NCI-H1436 (cell line): ENCODE data around the gene SAE1.

Experiments used
- DNase-seq: peaks from one replicate; lab custom pipeline; 2025; lab: John Stamatoyannopoulos, UW

SAE1 gene

DNA sequence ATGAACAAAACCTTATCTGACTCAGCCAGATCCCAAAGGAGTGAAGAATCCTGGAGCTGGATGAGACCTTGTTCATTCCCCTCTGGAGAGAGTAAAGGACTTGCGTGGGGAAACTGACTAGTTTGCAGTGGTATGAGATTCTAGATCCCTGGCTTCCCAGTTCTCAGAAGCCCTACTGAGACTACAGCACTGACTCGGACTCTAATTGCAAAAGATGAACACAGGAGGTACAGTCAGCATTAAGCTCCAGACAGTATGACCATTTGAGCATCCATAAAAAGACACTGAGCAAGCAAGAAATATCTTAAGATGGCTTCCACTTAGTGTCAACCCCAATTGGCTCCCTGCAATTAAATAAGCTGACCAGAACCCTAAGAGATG is 23.8 kb upstream of the SAE1 start:
- DNase-seq, result no peak

DNA sequence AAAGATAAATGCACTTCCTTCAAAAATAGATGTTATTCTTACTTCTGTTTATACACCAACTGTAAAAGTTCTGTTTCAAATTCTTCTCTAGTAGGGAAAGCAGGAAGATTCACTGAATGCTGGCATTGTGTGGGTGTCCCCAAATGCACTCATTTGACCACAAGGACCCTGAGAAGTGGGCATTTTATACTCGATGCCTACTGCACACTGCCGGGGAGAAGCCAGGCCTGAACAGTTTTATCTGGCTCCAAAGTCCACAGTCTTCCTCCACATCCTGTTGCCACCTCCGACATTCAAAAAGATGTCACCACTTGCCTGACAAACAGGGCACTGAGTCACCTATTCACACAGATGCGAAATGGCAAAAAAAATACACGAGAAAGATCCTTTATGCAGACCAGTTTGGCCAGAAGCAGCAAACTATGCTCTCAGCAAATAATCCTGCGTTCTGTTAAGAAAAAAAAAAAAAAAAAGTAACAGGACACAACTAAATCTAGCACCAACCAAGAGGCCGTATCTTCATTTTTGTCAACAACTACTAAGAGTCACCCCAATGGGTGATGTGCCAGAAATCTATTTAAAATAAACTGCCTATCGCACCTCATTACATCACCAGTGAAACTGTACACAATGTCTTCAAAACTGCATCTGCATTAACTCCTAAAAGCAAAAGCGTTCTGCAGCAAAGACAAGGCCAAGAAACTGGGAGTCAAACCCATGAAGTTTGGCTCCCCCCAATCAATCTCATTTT is 23.3 kb upstream of the SAE1 start:
- no peak for DNase-seq

DNA sequence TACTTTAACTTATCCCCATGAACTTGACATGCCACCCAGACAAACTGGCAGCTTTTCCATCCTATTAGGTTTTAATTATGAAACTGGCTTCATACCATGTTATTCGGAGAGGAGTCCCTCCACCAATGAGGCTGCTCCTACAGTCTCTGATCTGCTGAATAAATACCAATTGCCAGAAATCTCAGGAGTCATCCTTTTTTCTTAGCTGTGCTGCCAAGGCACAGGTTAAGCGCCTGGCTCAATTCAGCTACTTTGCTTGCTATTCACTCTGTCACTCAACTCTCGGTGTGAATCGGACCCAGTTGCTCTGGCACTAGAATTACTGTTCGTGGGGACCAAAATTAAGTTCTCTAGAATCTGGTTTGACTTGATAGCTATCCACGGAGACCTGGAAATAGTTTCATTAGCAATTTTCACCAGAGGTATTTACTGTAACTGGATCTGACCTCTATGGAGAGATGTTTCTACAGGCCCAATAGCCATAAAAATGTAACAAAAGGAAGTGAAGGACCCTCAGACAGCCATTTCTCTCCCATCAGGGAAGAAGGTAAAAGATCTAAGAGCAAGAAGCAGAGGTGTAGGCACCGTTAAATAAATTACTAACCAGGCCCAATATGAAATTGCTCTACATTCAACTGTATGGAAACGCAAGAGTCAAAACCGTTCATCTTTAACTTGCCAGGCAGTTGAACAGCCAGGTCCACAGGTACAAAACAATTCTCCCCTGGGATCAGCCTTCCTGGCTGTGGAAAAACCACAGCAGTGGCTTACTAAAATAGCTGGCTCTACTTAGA is 22.5 kb upstream of the SAE1 start:
- no peak for DNase-seq

DNA sequence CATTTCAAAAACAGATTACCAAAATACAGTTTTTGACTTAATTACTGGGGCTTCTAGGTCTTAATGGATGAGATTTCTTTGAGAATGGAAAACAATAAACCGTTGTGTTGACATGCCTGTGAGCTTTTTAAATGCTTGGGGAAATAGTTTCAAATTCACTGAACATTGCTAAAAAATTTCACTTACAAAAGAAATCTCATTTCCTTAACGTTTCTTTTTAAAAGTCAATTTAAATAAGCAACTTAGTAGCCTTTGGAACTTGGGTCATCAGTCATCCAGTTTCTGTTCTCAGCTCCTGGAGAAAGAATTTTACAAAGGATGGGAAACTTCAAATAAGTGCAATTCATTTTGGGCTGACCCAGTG is 21.5 kb upstream of the SAE1 start:
- no peak for DNase-seq

DNA sequence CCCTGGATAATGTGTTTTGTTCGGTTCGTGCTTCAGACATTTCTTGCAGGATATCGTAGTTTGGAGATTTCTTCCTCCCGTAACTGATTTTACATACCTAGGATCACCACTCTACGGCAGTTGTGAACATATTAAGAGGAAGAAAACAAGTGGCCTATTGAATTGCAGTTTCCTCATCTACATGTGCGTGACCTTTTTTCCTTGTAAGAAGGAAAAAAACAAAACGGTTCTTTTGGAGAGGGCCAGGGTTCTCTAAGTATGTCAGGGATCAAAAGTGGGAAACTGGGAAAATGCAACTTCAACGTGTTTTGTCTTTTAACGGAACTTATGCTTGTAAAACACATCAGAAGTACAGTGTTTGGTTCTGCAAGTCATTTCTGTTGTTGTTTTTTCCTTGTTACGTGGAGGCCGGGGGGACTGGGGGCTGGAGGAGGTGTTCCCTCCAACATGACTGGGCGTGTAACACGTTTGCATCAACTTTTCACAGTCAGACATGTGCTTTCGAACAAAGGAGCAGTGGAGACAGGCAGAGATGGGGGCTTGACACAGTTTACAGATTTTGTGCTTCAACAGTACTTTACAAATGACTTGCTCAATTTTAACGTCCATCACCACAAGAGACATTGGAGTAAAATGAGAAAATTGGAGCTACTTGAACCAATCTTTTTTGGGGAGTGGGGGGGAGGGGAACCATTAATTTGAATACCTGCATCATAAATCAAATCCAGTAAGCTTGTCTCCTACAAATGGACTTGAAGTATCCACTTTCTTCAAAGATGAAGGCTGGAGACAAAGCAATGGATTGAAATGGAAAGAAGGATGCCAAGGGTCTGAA is 20.9 kb upstream of the SAE1 start:
- peak; percentile 18 for DNase-seq

DNA sequence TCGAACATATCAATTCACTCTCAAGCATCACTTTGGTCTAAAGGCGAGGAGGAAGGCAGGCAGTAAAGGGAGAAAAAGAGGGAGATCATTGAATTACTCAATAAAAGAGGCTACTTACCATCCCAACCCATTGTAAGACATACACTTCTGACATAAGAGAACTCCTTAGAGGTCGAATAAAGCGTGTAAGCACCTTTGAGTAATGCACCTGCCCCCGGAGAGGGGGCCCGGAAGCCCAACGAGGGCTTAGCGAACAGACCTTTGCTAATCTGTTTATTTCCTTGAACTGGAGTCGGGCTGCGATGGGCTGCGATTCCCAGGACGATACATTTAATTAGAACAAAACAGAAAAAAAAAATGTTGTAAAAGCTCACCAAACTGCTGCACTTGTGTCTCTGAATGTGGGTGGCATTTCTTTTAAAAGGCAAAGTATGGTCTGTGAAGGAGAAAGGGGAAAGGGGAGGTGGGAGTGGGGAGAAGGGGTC is 20.1 kb upstream of the SAE1 start:
- DNase-seq, result peak; percentile 33

DNA sequence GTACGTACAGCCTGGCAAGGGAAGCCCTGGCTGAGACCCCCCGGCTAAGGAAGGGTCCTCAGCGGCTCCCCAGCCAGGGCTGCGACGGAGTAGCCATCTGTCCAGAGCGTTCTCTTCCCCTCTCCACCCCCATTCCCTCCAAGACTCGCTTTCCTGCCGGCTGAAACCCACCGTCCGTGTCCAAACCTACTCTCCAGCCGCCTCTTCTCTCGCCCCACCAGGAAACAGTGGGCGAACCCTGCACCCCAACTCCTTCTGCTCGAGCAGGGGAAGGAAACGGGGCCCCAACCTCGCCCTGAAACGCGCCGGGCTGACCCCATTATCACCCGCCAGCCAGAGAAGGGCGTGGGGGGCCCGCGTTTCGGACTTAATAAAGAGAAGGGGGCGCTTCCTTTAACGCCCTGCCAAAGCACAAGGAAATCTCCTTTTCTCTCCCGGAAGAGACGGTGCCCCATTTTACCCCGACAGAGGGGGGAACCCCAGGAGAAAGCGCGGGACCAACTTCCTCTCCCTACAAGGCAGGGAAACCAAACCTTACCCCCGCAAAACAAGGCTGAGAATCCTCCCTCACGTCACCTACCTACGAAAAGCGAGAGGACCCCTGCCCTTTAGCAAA is 19.5 kb upstream of the SAE1 start:
- DNase-seq, result no peak

DNA sequence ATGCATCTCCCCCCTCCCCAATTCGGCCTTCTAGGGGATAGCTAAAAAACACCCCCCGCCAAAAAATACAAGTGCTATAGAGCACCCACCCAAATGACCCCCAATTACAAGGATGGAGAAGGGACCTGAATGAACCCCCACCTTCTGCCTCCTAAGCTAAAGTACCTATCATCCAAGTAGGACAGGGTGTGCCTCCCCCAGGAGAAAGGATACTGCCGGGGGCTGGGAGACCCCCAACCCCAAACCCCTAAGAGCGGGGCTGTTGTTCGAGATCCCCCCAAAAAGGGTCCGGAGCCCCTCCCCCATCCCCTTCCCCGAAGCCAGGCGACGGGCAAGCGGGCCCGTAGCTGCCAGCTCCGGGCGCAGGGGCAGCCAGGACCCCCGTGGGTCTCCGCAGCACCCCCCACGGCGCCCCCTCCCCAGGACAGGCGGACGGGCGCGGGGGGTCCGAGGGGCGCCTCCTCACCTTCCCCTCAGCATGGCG is 18.9 kb upstream of the SAE1 start:
- DNase-seq, result no peak

DNA sequence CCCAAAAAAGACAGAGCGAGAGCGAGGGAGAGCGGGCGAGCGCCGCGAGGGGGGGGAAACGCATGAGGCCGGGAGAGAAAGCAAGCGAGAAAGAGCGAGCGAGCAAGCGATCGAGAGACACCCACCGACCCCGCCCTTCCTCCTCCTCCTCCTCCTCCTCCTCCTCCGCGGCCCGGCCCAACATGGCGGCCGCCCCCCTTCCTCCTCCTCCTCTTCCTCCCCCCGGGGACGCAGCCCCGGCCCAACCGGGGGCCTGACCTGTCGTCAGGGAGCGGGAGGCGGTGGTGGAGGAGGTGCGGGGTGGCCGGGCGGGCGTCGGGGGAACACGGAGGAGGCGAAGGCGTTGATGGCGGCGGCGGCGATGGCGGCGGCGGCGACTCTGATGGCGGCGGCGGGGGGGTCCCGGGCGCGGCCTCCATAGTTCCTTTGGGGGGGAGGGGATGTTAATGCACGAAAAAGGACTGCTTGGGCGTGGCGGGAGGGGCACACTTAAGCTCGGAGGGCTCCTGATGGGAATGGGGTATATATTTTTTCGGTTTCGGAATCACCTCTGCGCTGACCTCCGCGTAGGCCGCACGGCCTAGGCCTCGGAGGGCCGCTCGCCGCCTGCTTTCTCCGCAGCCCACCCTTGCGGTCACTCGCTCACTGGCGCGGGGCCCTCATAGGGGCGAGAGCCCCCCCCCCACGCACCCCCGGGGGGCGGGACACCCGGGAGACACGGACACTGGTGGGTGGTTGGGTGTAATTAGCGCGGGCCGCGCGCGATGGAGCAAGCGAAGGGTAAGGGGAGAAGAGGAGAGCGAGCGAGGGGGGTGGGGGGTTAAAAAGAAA is 18.3 kb upstream of the SAE1 start:
- peak; percentile 83 for DNase-seq

DNA sequence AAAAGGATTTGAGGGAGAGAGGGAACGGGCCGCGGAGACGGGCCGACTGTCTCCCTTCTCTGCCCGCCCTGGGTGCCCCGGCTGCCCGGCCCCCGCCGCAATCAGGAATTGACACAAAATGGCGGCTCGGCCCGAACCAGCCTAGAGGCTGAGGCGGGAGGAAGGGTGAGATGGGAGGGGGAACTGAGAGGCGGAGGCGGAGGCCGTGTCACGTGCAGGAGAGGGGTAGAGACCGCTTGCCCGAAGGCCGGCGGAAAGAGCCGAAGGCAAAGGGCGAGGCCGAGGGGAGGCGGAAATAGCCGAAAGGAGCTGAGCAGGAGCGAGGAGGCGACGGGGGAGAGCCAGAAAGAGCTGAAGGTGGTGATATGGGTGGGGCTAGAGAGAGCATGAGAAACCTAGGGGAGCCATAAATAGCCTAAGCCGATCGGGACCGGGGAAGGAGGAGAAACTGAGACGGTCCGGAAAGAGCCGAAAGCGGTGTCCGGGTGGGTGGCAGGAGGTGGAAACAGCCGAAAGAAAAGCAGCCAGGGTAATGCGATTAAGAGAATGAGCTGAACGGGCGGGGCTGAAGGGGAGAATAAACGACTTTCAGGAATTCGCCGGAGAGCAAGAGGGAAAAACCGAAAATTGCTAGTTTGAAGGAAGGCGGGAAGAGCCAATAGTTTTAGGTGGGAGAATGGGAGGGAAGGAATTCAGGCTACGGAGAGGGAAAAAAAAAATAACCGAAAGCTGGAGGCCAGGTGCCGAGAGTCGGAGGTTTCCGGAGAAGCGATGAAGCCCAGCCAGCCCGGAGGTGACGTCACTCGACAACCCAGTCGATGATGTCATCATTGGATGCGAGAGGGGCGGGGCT is 17.4 kb upstream of the SAE1 start, which contains the start of gene ZC3H4:
ZC3H4 (minus strand) TSS at position 780 of the 853 bp plus-strand sequence. CDS start 1,192 bp downstream, outside the sequence.
- DNase-seq, result peak; percentile 99

DNA sequence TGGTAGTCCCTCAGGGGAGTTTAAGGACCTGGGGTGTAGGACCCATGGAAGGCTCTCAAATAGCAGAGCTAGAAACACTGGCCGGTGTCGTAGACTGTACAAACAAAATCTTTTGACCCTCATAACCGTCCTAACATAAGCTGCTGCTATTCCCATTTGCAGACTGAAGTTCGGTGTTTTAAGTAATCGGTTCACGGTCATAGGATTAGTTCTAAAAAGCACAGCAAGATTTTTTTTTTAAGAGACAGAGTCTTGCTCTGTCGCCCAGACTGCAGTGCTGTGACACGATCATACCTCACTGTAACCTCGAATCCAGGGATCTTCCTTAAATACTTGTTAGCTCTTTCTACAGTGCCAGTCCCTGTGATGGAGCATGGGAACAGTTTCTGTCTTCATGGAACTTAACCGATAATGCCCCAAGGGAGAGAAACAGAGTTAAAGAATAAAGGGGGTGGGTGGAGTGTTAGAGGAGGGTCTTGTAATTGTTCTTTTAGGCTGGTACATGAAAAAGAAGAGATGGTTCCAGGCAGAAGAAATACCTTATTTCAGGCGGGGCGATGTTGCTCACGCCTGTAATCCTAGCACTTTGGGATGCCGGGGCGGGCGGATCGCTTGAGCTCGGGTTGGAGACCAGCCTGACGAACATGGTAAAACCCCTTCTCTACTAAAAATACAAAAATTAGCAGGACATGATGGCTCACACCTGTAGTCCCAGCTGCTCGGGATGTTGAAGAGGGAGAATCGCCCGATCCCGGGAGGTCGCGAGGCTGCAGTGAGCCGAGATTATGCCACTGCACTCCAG is 16.6 kb upstream of the SAE1 start:
- DNase-seq, result no peak

DNA sequence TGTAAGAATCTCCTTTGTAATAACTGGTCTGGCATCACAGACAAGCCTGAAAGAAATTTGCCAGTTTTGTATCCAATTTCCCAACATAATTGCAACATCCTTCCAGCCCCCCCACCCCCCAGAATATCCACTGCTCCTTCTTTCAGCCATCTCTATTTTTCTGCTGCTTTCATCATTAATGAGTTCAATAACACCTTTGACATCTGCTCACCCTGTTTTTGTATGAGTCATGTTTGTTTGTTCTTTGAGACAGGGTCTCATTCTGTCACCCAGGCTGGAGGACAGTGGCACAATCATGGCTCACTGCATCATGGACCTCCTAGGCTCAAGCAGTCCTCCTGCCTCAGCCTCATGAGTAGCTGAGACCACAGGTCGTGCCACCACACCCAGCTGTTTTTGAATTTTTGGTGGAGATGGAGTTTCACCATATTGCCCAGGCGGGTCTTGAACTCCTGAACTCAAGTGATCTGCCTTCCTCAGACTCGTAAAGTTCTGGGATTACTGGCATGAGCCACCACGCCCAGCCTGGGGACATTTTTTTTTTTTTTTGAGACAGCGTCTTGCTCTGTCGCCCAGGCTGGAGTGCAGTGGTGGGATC is 10.1 kb upstream of the SAE1 start:
- DNase-seq, result no peak

DNA sequence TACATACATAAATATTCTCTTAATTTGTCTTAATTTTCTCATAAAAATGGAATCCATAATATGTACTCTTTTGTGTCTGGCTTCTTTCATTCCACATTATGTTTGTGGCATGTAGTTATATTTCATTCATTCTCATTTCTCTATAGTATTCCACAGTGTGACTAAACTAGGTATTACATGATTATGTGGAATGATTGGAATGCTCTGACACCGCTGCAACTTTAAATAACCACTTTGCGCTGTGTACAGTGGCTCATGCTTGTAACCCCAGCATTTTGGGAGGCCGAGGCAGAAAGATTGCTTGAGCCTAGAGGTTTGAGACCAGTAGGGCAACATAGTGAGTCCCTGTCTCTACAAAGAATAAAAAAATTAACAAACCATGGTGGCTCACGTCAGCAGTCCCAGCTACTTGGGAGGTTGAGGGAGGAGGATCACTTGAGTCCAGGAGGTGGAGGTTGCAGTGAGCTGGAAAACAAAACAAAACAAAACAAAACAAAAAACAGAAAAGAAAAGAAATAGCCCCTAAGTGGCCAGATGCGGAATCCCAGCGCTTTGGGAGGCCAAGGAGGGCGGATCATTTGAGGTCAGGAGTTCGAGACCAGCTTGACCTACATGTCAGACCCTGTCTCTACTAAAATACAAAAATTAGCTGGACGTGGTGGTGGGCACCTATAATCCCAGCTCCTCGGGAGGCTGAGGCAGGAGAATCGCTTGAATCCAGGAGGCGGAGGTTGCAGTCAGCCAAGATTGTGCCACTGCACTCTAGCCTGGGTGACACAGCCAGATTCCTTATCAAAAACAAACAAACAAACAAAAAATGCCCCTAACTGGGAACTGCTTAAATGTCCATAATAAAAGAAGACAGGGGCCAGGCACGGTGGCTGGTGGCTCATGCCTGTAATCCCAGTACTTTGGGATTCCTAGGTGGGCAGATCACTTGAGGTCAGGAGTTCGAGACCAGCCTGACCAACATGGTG is 8.0 kb upstream of the SAE1 start:
- no peak for DNase-seq

DNA sequence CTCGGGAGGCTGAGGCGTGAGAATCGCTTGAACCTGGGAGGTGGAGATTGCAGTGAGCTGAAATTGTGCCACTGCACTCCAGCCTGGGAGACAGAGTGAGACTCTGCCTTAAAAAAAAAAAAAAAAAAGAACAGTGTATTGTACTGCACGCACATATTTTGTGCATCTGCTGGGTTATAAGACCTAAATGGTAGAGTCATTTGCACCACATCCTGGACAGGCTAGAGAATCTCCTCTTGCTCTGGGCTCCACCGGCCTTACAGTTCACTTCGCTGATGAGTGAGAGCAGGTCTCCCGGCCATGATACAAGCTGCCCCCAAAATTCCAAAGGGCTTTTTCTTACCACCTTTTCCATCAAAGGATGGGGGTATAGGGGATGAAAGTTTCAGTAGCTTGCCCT is 7.2 kb upstream of the SAE1 start:
- DNase-seq, result no peak

DNA sequence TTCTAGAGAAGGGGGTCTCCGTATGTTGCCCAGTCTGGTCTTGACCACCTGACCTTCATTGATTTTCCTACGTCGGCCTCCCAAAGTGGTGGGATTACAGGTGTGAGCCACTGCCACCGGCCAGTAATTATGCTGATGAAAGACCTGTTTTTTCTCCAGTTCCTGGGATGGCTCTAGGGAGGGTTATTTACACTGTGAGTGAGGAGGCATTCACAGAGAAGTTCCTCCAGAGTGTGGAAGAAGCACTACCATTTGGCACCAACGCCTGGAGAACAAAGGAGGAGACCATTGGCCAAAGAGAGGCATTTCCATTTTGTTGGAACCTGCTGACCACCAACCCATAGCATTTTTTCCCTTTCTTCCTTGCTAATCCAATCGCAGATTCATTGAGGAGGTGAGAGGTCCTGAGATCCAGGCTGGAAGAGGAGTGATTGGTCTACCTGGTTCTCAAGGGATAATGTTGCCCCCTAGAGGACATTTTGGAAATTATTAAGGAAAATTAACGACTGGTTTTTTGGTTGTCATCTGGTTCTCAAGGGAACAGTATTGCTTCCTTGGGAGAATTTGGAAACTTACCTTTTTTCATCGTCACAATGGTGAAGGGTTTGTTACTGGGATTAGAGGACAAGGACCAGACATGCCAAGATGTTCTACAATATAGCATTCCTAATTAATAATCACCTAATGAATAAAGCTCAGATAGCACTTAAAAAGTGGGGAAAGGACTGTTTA is 5.5 kb upstream of the SAE1 start:
- peak; percentile 74 for DNase-seq

DNA sequence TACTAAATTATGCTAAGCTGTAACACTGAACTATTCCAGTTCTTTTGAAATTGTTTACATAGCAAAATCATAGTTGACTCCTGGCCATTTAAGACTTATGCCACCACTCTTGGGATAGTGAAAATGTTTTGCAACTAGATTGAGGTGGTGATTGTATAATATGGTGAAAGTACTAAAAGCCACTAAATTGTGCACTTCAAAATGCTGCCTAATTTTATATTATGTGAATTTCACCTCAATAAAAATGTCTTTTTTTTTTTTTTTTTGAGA is 5.0 kb upstream of the SAE1 start:
- DNase-seq, result no peak

DNA sequence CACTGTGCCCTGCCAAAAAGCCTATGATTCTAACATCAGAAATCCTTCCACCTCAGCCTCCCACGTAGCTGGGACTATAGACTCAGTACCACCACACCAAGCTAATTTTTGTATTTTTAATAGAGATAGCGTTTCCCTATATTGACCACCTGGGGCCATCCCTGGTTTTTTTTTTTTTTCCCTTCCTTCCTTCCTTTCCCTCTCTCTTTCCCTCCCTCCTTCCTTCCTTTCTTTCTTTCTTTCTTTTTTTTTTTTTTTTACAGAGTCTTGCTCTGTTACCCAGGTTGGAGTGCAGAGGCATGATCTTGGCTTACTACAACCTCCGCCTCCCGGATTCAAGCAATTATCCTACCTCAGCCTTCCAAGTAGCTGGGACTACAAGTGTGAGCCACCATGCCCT is 1.1 kb upstream of the SAE1 start:
- DNase-seq, result no peak
